HepG2 (cell line): ENCODE measurements around the gene UACA. TPM values are rescaled to one million over a fixed set of nuclear protein-coding genes. Genes with fewer than 3 reads are reported as not detected.

Source experiments
- ATAC-seq: fragments of 200-7000 bp; cut with Tn5 transposase; 3 replicates; pipeline ENCODE4 v1.9.1; 2020; ENCODE audit warnings: mild to moderate bottlenecking, moderate library complexity
- BruUV-seq: library from RNA; stranded (reverse); fragments of 400-500 nt; replicated peaks from 2 replicates; lab custom pipeline; 2021; lab: Mats Ljungman, UMichigan
- CTCF ChIA-PET: fragments of 300-600 bp; formaldehyde crosslinking; extraction: SDS; loops from one replicate; lab custom pipeline; 2021; ENCODE audit warnings: low total read pairs, inconsistent platforms, low intra/inter-chr PET ratio; lab: Yijun Ruan, JAX
- POLR2A ChIA-PET: fragments of 350-600 bp; sonication (Branson Sonifier 250); formaldehyde crosslinking; loops from one replicate; lab custom pipeline; 2020; ENCODE audit warnings: antibody characterized with exemption, inconsistent platforms; lab: Yijun Ruan, JAX
- DNase-seq: peaks from one replicate; pipeline ENCODE4 v3.0.0-alpha.2; 2015; ENCODE audit warnings: low spot score
- FAIRE-seq: peaks from 3 replicates; lab custom pipeline; 2011; peaks lifted over from hg19 to GRCh38; lab: Jason Lieb, UNC
- H2AFZ ChIP-seq: one replicate; pipeline ENCODE4 v1.6.1; 2011; ENCODE audit warnings: low read length, inconsistent platforms
- H3K27ac ChIP-seq: fragments of 300-600 bp; 3 replicates; pipeline ENCODE4 v1.8.0; 2011; ENCODE audit warnings: mixed run types, mild to moderate bottlenecking, mixed read lengths, low read length, inconsistent platforms; ENCODE audit not compliant: insufficient read depth; ENCODE audit errors: extremely low read length
- H3K27me3 ChIP-seq, 2 experiments: fragments of 200-600 bp in 1 of 2; 2 replicates in 1 of 2; 3 replicates in 1 of 2; pipeline versions ENCODE4 v1.6.0 to v1.8.0; 2011; ENCODE audit warnings: low read length in 2 of 2, mild to moderate bottlenecking in 2 of 2, moderate library complexity in 2 of 2, inconsistent platforms in 1 of 2; ENCODE audit not compliant: insufficient read depth in 2 of 2, control insufficient read depth in 1 of 2
- H3K36me3 ChIP-seq, 2 experiments: fragments of 200-600 bp in 1 of 2; replicated peaks in 1 of 2; 2 replicates in 1 of 2; 3 replicates in 1 of 2; pipeline versions ENCODE4 v1.5.1 to v1.8.0; 2011; ENCODE audit warnings: low read length in 2 of 2, inconsistent platforms in 1 of 2; ENCODE audit not compliant: insufficient read depth in 2 of 2, control insufficient read depth in 1 of 2
- H3K4me1 ChIP-seq: 2 replicates; pipeline ENCODE4 v1.5.1; 2012; ENCODE audit warnings: low read length, inconsistent platforms; ENCODE audit not compliant: insufficient read depth
- H3K4me2 ChIP-seq: 2 replicates; pipeline ENCODE4 v1.6.0; 2011; ENCODE audit warnings: low read depth, low read length, inconsistent platforms
- H3K4me3 ChIP-seq, 3 experiments: fragments of 200-600 bp in 1 of 3; sonication (generic), shearing (Covaris generic) in 1 of 3; replicated peaks in 1 of 3; 2 replicates each; pipeline ENCODE4 v1.5.1; 2011 to 2016; ENCODE audit warnings: low read length in 3 of 3, inconsistent platforms in 2 of 3, low read depth in 2 of 3, mild to moderate bottlenecking in 2 of 3, control low read depth in 1 of 3, mixed read lengths in 1 of 3; ENCODE audit not compliant: insufficient read depth in 1 of 3
- H3K79me2 ChIP-seq: one replicate; pipeline ENCODE4 v1.6.1; 2011; ENCODE audit warnings: low read length, inconsistent platforms; ENCODE audit not compliant: insufficient read depth
- H3K9ac ChIP-seq: 2 replicates; pipeline ENCODE4 v1.6.0; 2011; ENCODE audit warnings: mild to moderate bottlenecking, low read depth, low read length, inconsistent platforms; ENCODE audit not compliant: insufficient read depth
- H3K9me3 ChIP-seq: 2 replicates; pipeline ENCODE4 v1.5.1; 2012; ENCODE audit warnings: mild to moderate bottlenecking, low read length
- H4K20me1 ChIP-seq: 2 replicates; pipeline ENCODE4 v1.6.0; 2011; ENCODE audit warnings: inconsistent platforms, mild to moderate bottlenecking, low read length, moderate library complexity; ENCODE audit not compliant: insufficient read depth
- HOXA3 ChIP-seq: sonication (generic); formaldehyde crosslinking; IDR thresholded peaks from 2 replicates; pipeline ENCODE4 v1.5.0; 2020; ENCODE audit warnings: missing genetic modification reagents
- MAFK ChIP-seq, 2 experiments: IDR thresholded peaks in 1 of 2; conservative IDR thresholded peaks in 1 of 2; 2 replicates each; pipeline ENCODE4 v1.6.1; 2011; ENCODE audit warnings: improper control_type of control experiment in 2 of 2, low read length in 2 of 2
- ZNF251 ChIP-seq: sonication (generic); formaldehyde crosslinking; IDR thresholded peaks from 2 replicates; pipeline ENCODE4 v1.9.0; 2021; ENCODE audit warnings: mild to moderate bottlenecking, missing genetic modification reagents
- ZNF550 ChIP-seq: sonication (generic); formaldehyde crosslinking; IDR thresholded peaks from 2 replicates; pipeline ENCODE4 v1.4.0; 2020; ENCODE audit warnings: mild to moderate bottlenecking, missing genetic modification reagents, borderline replicate concordance
- ZNF607 ChIP-seq: sonication (generic); formaldehyde crosslinking; IDR thresholded peaks from 2 replicates; pipeline ENCODE4 v1.5.1; 2020; ENCODE audit warnings: missing genetic modification reagents, mild to moderate bottlenecking, borderline replicate concordance
- ZNF746 ChIP-seq: sonication (generic); formaldehyde crosslinking; IDR thresholded peaks from 2 replicates; pipeline ENCODE4 v1.8.0; 2022; ENCODE audit warnings: mild to moderate bottlenecking, missing genetic modification reagents
- WGBS: methylation state at CpG from one replicate; pipeline ENCODE4 v1.1.6; 2017; ENCODE audit warnings: low lambda C conversion rate; 5-methylcytosine and 5-hydroxymethylcytosine counted together
- in situ Hi-C: cut with HindIII; loops from 2 replicates; pipeline ENCODE4 v1.10.0; 2017; ENCODE audit warnings: low pct_unique_long_range_greater_than_20kb; ENCODE audit not compliant: extremely low pct_ligation_motif_present
- intact Hi-C: fragments of 100-400 bp; cut with micrococcal nuclease; formaldehyde crosslinking; loops from one replicate; pipeline ENCODE4 v1.10.0; 2022; ENCODE audit not compliant: unreplicated experiment
- polyA plus RNA-seq, 8 experiments: library from polyadenylated mRNA; depleted of rRNA in 3 of 8; stranded (reverse) in 7 of 8; unstranded in 1 of 8; fragments of >200 nt; fragmentation: Illumina TruSeq in 4 of 8; extraction: Trizol in 4 of 8; gene quantifications; 2 replicates each; pipeline versions ENCODE4 v1.2.1 to v1.2.3, GENCODE V29; 2011 to 2016; ENCODE audit warnings: low read depth in 4 of 8, missing spikeins in 1 of 8, mixed read lengths in 1 of 8; ENCODE audit not compliant: insufficient read depth in 1 of 8
- total RNA-seq, 5 experiments: library from RNA; depleted of rRNA; stranded (reverse); fragments of >200 nt; fragmentation: Illumina TruSeq; extraction: Trizol; gene quantifications; 2 replicates each; pipeline ENCODE4 v1.2.3, GENCODE V29; 2016; ENCODE audit warnings: low read depth in 1 of 5
- TF ChIP-seq, protein P1 (sequence below): sonication (generic); formaldehyde crosslinking; IDR thresholded peaks from 2 replicates; pipeline ENCODE4 v1.5.1; 2020; ENCODE audit warnings: missing genetic modification reagents, mild to moderate bottlenecking, borderline replicate concordance
- TF ChIP-seq, protein P2 (sequence below): sonication (generic); formaldehyde crosslinking; IDR thresholded peaks from 2 replicates; pipeline ENCODE4 v1.5.0; 2020; ENCODE audit warnings: missing genetic modification reagents
- TF ChIP-seq, protein P3 (sequence below): conservative IDR thresholded peaks from 2 replicates; pipeline ENCODE4 v1.6.1; 2018; ENCODE audit warnings: missing genetic modification reagents
- TF ChIP-seq, protein P4 (sequence below): sonication (generic); formaldehyde crosslinking; IDR thresholded peaks from 2 replicates; pipeline ENCODE4 v1.5.0; 2020; ENCODE audit warnings: missing genetic modification reagents
- TF ChIP-seq, protein P5 (sequence below): sonication (generic); formaldehyde crosslinking; IDR thresholded peaks from 2 replicates; pipeline ENCODE4 v1.4.0; 2020; ENCODE audit warnings: missing genetic modification reagents

UACA gene
- total and polyA plus RNA-seq, 2 of the 13 experiments (the other 11 are each of a cell fraction or from before 2014, with no cell fraction given), result 17.8 to 39.2 TPM

DNA sequence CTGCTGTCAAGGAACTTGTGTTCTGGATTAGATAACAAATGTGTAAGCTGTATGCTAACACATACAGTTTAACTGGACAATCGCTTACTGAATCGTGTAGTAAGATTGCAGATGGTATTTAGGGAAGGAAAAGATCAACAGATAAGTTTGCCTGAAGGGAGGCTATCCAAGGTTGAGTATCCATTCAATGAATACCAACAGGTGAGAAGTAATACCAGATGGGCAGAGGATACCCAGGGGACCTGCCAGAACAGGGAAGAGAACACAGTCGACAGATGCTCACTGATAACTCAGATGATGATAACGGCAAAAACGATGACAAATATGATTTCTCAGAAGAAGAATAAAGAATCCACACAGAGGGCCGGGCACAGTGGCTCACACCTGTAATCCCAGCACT lies 3.2 kb upstream of the UACA start:
- no peaks in the 10 kb centered on the region for H3K9me3 ChIP-seq
- no peaks in the 10 kb centered on the region for H4K20me1 ChIP-seq
- ChIA-PET POLR2A (no interaction called here), CTCF (no interaction called here)
- peaks cover 11% of the 10 kb centered on the region for H3K79me2 ChIP-seq
- TF ChIP-seq HOXA3 (CRISPR knock-in tag) (no peak), ZNF251 (CRISPR knock-in tag) (no peak), MAFK (conservative IDR thresholded peaks at IDR 0.05 in 1 of 2, IDR thresholded peaks at IDR 0.05 in 1 of 2; ENCODE audit: low read length in 2 of 2) (no peak), ZNF607 (CRISPR knock-in tag) (no peak), ZNF746 (CRISPR knock-in tag) (no peak), ZNF550 (CRISPR knock-in tag) (no peak)
- TF ChIP-seq, protein P1, sequence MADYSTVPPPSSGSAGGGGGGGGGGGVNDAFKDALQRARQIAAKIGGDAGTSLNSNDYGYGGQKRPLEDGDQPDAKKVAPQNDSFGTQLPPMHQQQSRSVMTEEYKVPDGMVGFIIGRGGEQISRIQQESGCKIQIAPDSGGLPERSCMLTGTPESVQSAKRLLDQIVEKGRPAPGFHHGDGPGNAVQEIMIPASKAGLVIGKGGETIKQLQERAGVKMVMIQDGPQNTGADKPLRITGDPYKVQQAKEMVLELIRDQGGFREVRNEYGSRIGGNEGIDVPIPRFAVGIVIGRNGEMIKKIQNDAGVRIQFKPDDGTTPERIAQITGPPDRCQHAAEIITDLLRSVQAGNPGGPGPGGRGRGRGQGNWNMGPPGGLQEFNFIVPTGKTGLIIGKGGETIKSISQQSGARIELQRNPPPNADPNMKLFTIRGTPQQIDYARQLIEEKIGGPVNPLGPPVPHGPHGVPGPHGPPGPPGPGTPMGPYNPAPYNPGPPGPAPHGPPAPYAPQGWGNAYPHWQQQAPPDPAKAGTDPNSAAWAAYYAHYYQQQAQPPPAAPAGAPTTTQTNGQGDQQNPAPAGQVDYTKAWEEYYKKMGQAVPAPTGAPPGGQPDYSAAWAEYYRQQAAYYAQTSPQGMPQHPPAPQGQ (CRISPR knock-in tag), result no peak
- TF ChIP-seq, protein P2, sequence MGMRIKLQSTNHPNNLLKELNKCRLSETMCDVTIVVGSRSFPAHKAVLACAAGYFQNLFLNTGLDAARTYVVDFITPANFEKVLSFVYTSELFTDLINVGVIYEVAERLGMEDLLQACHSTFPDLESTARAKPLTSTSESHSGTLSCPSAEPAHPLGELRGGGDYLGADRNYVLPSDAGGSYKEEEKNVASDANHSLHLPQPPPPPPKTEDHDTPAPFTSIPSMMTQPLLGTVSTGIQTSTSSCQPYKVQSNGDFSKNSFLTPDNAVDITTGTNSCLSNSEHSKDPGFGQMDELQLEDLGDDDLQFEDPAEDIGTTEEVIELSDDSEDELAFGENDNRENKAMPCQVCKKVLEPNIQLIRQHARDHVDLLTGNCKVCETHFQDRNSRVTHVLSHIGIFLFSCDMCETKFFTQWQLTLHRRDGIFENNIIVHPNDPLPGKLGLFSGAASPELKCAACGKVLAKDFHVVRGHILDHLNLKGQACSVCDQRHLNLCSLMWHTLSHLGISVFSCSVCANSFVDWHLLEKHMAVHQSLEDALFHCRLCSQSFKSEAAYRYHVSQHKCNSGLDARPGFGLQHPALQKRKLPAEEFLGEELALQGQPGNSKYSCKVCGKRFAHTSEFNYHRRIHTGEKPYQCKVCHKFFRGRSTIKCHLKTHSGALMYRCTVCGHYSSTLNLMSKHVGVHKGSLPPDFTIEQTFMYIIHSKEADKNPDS (CRISPR knock-in tag), result no peak
- TF ChIP-seq, protein P3, sequence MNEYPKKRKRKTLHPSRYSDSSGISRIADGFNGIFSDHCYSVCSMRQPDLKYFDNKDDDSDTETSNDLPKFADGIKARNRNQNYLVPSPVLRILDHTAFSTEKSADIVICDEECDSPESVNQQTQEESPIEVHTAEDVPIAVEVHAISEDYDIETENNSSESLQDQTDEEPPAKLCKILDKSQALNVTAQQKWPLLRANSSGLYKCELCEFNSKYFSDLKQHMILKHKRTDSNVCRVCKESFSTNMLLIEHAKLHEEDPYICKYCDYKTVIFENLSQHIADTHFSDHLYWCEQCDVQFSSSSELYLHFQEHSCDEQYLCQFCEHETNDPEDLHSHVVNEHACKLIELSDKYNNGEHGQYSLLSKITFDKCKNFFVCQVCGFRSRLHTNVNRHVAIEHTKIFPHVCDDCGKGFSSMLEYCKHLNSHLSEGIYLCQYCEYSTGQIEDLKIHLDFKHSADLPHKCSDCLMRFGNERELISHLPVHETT, result no peak
- TF ChIP-seq, protein P4, sequence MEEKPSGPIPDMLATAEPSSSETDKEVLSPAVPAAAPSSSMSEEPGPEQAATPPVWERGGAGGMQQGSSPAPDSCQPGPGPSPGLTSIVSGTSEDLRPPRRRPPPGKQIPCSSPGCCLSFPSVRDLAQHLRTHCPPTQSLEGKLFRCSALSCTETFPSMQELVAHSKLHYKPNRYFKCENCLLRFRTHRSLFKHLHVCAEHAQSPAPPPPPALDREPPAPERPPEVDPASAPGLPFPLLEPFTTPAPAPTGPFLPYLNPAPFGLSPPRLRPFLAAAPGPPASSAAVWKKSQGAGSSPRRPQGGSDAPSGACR (CRISPR knock-in tag), result no peak
- TF ChIP-seq, protein P5, sequence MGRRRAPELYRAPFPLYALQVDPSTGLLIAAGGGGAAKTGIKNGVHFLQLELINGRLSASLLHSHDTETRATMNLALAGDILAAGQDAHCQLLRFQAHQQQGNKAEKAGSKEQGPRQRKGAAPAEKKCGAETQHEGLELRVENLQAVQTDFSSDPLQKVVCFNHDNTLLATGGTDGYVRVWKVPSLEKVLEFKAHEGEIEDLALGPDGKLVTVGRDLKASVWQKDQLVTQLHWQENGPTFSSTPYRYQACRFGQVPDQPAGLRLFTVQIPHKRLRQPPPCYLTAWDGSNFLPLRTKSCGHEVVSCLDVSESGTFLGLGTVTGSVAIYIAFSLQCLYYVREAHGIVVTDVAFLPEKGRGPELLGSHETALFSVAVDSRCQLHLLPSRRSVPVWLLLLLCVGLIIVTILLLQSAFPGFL (CRISPR knock-in tag), result no peak
- in situ Hi-C loops, result no loop called here
- no peak overlapping the region for H3K4me2 ChIP-seq
- H3K4me3 ChIP-seq, result no peak overlapping the region
- DNase-seq, result no peak
- H2AFZ ChIP-seq, result no peak overlapping the region
- 51% methylated on average over 6 of the region's 6 CpGs for WGBS
- H3K27me3 ChIP-seq, result peaks cover 0 to 7% of the 10 kb centered on the region in 2 experiments; a peak in 2 of 5 replicates
- intact Hi-C loops, result no loop called here
- H3K4me1 ChIP-seq, result peaks cover 32% of the 10 kb centered on the region
- no peak for FAIRE-seq
- BruUV-seq, result no TSS peak
- no peak overlapping the region for H3K9ac ChIP-seq
- ATAC-seq, result no peak
- H3K36me3 ChIP-seq, result no peaks in the 10 kb centered on the region
- no peak overlapping the region for H3K27ac ChIP-seq
